ENCODE measurements around the gene SYNDIG1.

GRCh38 chr20:24610341-24611115, 141.1 kb downstream of the SYNDIG1 start:
- TF ChIP-seq, protein P1, sequence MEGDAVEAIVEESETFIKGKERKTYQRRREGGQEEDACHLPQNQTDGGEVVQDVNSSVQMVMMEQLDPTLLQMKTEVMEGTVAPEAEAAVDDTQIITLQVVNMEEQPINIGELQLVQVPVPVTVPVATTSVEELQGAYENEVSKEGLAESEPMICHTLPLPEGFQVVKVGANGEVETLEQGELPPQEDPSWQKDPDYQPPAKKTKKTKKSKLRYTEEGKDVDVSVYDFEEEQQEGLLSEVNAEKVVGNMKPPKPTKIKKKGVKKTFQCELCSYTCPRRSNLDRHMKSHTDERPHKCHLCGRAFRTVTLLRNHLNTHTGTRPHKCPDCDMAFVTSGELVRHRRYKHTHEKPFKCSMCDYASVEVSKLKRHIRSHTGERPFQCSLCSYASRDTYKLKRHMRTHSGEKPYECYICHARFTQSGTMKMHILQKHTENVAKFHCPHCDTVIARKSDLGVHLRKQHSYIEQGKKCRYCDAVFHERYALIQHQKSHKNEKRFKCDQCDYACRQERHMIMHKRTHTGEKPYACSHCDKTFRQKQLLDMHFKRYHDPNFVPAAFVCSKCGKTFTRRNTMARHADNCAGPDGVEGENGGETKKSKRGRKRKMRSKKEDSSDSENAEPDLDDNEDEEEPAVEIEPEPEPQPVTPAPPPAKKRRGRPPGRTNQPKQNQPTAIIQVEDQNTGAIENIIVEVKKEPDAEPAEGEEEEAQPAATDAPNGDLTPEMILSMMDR (conservative IDR thresholded peaks at IDR 0.05; ENCODE audit: low read depth, low read length) = no peak
- TF ChIP-seq EZH2 (IDR thresholded peaks at IDR 0.05; ENCODE audit: borderline replicate concordance, low read depth, low read length, poor library complexity, severe bottlenecking) = no peak

Measured in A673 (cell line).